Neural progenitor cell (in vitro differentiated cells): ENCODE results near the gene NGLY1. TPM values are rescaled to one million over a fixed set of nuclear protein-coding genes. Genes with fewer than 3 reads are reported as not detected.

Experiments used
- DNase-seq: peaks from one replicate; pipeline ENCODE4 v3.0.0-alpha.2; 2016; ENCODE audit warnings: low spot score
- H2AFZ ChIP-seq: fragments of 200-600 bp; sonication (generic); replicated peaks from 2 replicates; pipeline ENCODE4 v1.6.1; 2016; ENCODE audit warnings: antibody characterized with exemption
- H3F3A ChIP-seq: fragments of 200-600 bp; sonication (generic); 2 replicates; pipeline ENCODE4 v1.6.1; 2016; ENCODE audit warnings: antibody characterized with exemption, low read depth
- H3K27ac ChIP-seq: fragments of 200-600 bp; sonication (generic); 2 replicates; pipeline ENCODE4 v1.5.1; 2016; ENCODE audit warnings: mild to moderate bottlenecking
- H3K27me3 ChIP-seq: fragments of 200-600 bp; sonication (generic); 2 replicates; pipeline ENCODE4 v1.6.1; 2016; ENCODE audit warnings: mild to moderate bottlenecking, moderate library complexity
- H3K36me3 ChIP-seq: fragments of 200-600 bp; sonication (generic); 2 replicates; pipeline ENCODE4 v1.5.1; 2016
- H3K4me1 ChIP-seq: fragments of 200-600 bp; sonication (generic); 2 replicates; pipeline ENCODE4 v1.6.1; 2016; ENCODE audit warnings: mixed run types
- H3K4me2 ChIP-seq: fragments of 200-600 bp; sonication (generic); 2 replicates; pipeline ENCODE4 v1.6.1; 2016
- H3K4me3 ChIP-seq: fragments of 200-600 bp; sonication (generic); 2 replicates; pipeline ENCODE4 v1.5.1; 2016
- H3K79me2 ChIP-seq: fragments of 200-600 bp; sonication (generic); 2 replicates; pipeline ENCODE4 v1.6.1; 2016; ENCODE audit warnings: low read depth
- H3K9ac ChIP-seq: fragments of 200-600 bp; sonication (generic); 2 replicates; pipeline ENCODE4 v1.6.1; 2016
- H3K9me3 ChIP-seq: fragments of 200-600 bp; sonication (generic); 2 replicates; pipeline ENCODE4 v1.5.1; 2016; ENCODE audit warnings: low read depth
- H4K20me1 ChIP-seq: fragments of 200-600 bp; sonication (generic); 2 replicates; pipeline ENCODE4 v1.6.1; 2016; ENCODE audit warnings: low read depth
- H3K27ac Mint-ChIP-seq: 3 replicates; pipeline ENCODE4 v1.8.0; 2021; ENCODE audit warnings: mixed read lengths
- H3K27me3 Mint-ChIP-seq: 2 replicates; pipeline ENCODE4 v1.8.0; 2022; ENCODE audit warnings: low read depth, mild to moderate bottlenecking, inconsistent platforms, moderate library complexity, mixed read lengths; ENCODE audit not compliant: insufficient read depth
- H3K36me3 Mint-ChIP-seq: 3 replicates; pipeline ENCODE4 v1.8.0; 2021; ENCODE audit warnings: mixed read lengths
- H3K4me1 Mint-ChIP-seq: 3 replicates; pipeline ENCODE4 v1.8.0; 2021; ENCODE audit warnings: mixed read lengths
- H3K4me3 Mint-ChIP-seq: 3 replicates; pipeline ENCODE4 v1.8.0; 2021; ENCODE audit warnings: mild to moderate bottlenecking, moderate library complexity, mixed read lengths
- H3K9me3 Mint-ChIP-seq: 3 replicates; pipeline ENCODE4 v1.8.0; 2020; ENCODE audit warnings: mixed read lengths
- EZH2 ChIP-seq: fragments of 200-600 bp; sonication (generic); IDR thresholded peaks from 2 replicates; pipeline ENCODE4 v1.6.1; 2017; ENCODE audit warnings: antibody characterized with exemption, mild to moderate bottlenecking, moderate library complexity
- EZH2phosphoT487 ChIP-seq: fragments of 200-600 bp; sonication (generic); IDR thresholded peaks from 2 replicates; pipeline ENCODE4 v1.6.1; 2017; ENCODE audit warnings: antibody characterized with exemption
- total RNA-seq: library from RNA; depleted of rRNA; stranded (reverse); fragments of >200 nt; gene quantifications from 2 replicates; pipeline ENCODE4 v1.2.3, GENCODE V29; 2015; ENCODE audit warnings: low replicate concordance
- TF ChIP-seq, protein P1 (sequence below): fragments of 200-600 bp; sonication (generic); IDR thresholded peaks from 2 replicates; pipeline ENCODE4 v1.5.1; 2017; ENCODE audit warnings: antibody characterized with exemption, mild to moderate bottlenecking

Gene NGLY1
- total RNA-seq, 1 donor from 2014 or later = 45.0 TPM

DNA sequence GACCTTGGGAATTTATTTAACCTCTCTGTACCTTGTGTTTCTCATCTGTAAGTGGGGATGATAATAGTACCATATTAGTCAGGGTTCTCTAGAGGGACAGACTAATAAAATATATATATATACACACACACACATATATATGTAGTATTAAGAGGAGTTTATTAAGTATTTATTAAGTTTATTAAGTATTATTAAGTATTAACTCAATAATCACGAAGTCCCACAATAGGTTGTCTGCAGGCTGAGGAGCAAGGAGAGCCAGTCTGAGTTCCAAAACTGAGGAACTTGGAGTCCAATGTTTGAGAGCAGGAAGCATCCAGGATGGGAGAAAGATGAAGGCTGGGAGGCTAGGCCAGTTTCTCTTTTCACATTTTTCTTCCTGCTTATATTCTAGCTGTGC lies 21.4 kb upstream of the NGLY1 start:
- no peak overlapping the region for H3K27ac ChIP-seq
- peaks cover 12% of the 10 kb centered on the region for H3K4me1 Mint-ChIP-seq
- no peak for DNase-seq
- H3K27ac Mint-ChIP-seq = no peak overlapping the region
- no peaks in the 10 kb centered on the region for H3K9me3 Mint-ChIP-seq
- no peak overlapping the region for H3K4me3 Mint-ChIP-seq
- no peak overlapping the region for H3K9ac ChIP-seq
- no peaks in the 10 kb centered on the region for H3K36me3 Mint-ChIP-seq
- no peaks in the 10 kb centered on the region for H3K36me3 ChIP-seq
- H4K20me1 ChIP-seq = no peaks in the 10 kb centered on the region
- no peaks in the 10 kb centered on the region for H3K27me3 ChIP-seq
- H3K9me3 ChIP-seq = no peaks in the 10 kb centered on the region
- H3K4me1 ChIP-seq = no peaks in the 10 kb centered on the region
- TF ChIP-seq EZH2 (no peak), EZH2phosphoT487 (no peak)
- TF ChIP-seq, protein P1, sequence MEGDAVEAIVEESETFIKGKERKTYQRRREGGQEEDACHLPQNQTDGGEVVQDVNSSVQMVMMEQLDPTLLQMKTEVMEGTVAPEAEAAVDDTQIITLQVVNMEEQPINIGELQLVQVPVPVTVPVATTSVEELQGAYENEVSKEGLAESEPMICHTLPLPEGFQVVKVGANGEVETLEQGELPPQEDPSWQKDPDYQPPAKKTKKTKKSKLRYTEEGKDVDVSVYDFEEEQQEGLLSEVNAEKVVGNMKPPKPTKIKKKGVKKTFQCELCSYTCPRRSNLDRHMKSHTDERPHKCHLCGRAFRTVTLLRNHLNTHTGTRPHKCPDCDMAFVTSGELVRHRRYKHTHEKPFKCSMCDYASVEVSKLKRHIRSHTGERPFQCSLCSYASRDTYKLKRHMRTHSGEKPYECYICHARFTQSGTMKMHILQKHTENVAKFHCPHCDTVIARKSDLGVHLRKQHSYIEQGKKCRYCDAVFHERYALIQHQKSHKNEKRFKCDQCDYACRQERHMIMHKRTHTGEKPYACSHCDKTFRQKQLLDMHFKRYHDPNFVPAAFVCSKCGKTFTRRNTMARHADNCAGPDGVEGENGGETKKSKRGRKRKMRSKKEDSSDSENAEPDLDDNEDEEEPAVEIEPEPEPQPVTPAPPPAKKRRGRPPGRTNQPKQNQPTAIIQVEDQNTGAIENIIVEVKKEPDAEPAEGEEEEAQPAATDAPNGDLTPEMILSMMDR = no peak
- H3F3A ChIP-seq = no peaks in the 10 kb centered on the region
- H3K27me3 Mint-ChIP-seq = no peaks in the 10 kb centered on the region
- no peaks in the 10 kb centered on the region for H3K79me2 ChIP-seq
- no peak overlapping the region for H2AFZ ChIP-seq
- no peak overlapping the region for H3K4me3 ChIP-seq
- no peak overlapping the region for H3K4me2 ChIP-seq

DNA sequence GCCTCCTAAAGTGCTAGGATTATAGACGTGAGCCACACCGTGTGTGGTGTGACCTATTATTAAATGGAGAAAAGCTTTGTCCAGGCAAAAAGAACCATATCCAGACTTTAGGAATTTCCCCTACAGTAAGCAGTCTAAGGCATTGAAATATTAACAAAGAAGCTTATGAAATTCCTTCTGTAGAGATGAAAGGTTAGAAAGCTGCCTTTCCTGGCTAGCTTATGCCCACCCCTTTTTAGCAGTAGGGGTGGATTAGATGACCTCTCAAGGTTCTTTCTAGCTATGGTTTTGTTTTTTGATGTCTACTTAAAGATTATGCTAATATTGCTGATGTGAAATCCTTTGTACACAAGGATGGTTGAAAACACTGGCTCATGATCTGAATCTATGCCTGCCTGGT lies 20.6 kb upstream of the NGLY1 start:
- no peaks in the 10 kb centered on the region for H3K79me2 ChIP-seq
- no peak for DNase-seq

DNA sequence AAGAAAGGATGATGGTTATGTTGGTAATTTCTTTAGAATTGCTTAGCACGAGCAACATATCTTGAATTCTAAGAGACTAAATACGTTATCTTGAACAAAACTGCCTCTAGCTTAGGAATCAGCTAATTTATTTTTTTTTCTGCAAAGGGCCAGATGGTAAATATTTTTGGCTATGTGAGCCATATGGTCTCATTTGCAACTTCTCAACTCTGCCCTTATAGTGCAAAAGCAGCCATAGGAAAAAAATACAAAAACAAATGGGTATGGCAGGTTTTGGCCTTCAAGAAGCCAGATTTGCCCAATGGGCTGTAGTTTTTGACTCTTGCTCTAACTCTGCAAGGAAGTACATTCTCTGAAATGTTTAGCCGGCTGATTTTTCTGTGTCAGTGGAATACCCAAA lies 18.5 kb upstream of the NGLY1 start:
- Mint-ChIP-seq H3K27ac (no peak overlapping the region), H3K9me3 (no peaks in the 10 kb centered on the region), H3K27me3 (no peaks in the 10 kb centered on the region), H3K36me3 (no peaks in the 10 kb centered on the region), H3K4me1 (peaks cover 12% of the 10 kb centered on the region), H3K4me3 (no peak overlapping the region)
- no peak for DNase-seq
- H3K9me3 ChIP-seq = no peaks in the 10 kb centered on the region
- H3K4me2 ChIP-seq = no peak overlapping the region
- H3F3A ChIP-seq = no peaks in the 10 kb centered on the region
- H4K20me1 ChIP-seq = no peaks in the 10 kb centered on the region
- H3K9ac ChIP-seq = no peak overlapping the region
- TF ChIP-seq, protein P1 = no peak
- no peak for TF ChIP-seq EZH2phosphoT487
- no peak for TF ChIP-seq EZH2
- no peak overlapping the region for H3K4me3 ChIP-seq
- H3K27me3 ChIP-seq = no peaks in the 10 kb centered on the region
- no peak overlapping the region for H3K27ac ChIP-seq
- H2AFZ ChIP-seq = no peak overlapping the region
- H3K36me3 ChIP-seq = no peaks in the 10 kb centered on the region
- no peaks in the 10 kb centered on the region for H3K79me2 ChIP-seq
- H3K4me1 ChIP-seq = no peaks in the 10 kb centered on the region

More for the DNA sequence above, 20.6 kb upstream of the NGLY1 start:
- H3K4me1 Mint-ChIP-seq = peaks cover 12% of the 10 kb centered on the region
- Histone ChIP-seq H4K20me1 (no peaks in the 10 kb centered on the region), H3K4me2 (no peak overlapping the region), H3K27me3 (no peaks in the 10 kb centered on the region), H3K36me3 (no peaks in the 10 kb centered on the region), H3K9me3 (no peaks in the 10 kb centered on the region), H3K9ac (no peak overlapping the region), H3K4me3 (no peak overlapping the region), H3K27ac (no peak overlapping the region), H2AFZ (no peak overlapping the region), H3F3A (no peaks in the 10 kb centered on the region), H3K4me1 (no peaks in the 10 kb centered on the region)
- H3K4me3 Mint-ChIP-seq = no peak overlapping the region
- no peaks in the 10 kb centered on the region for H3K9me3 Mint-ChIP-seq
- H3K27ac Mint-ChIP-seq = no peak overlapping the region
- TF ChIP-seq, protein P1 = no peak
- TF ChIP-seq EZH2 (no peak), EZH2phosphoT487 (no peak)
- H3K27me3 Mint-ChIP-seq = no peaks in the 10 kb centered on the region
- H3K36me3 Mint-ChIP-seq = no peaks in the 10 kb centered on the region
